ENCODE data around the gene POC1A.

GRCh38 chr3:52038227-52038626 is 116.0 kb downstream of the POC1A start:
- no peak for TF ChIP-seq CTCF (conservative IDR thresholded peaks at IDR 0.05)
- TF ChIP-seq EZH2 (IDR thresholded peaks at IDR 0.05; ENCODE audit: low read depth) = no peak

Measured in PC-9 (cell line).